HG03060 (cell line): ENCODE data around the gene PALLD.

ENCODE experiments used
- ATAC-seq: cut with Tn5 transposase; IDR thresholded peaks from one replicate; pipeline ENCODE4 v1.9.1; 2021; ENCODE audit warnings: low read depth, moderate number of reproducible peaks; ENCODE audit not compliant: unreplicated experiment

Gene PALLD

GRCh38 chr4:168659741-168660465, 163.1 kb downstream of the PALLD start:
- no peak for ATAC-seq

- no peak for ATAC-seq
These were observed 165.6 kb downstream of the PALLD start for GRCh38 chr4:168662297-168662984.

- no peak for ATAC-seq
These were observed 167.5 kb downstream of the PALLD start for GRCh38 chr4:168664242-168664891.

- ATAC-seq, result no peak
These were observed 169.7 kb downstream of the PALLD start for GRCh38 chr4:168666531-168666930.

GRCh38 chr4:168667376-168667775, 170.5 kb downstream of the PALLD start:
- no peak for ATAC-seq

- no peak for ATAC-seq
These were observed 171.1 kb downstream of the PALLD start for GRCh38 chr4:168667921-168668320.

GRCh38 chr4:168673476-168673875, 176.6 kb downstream of the PALLD start:
- ATAC-seq, result no peak

- no peak for ATAC-seq
These were observed 177.4 kb downstream of the PALLD start for GRCh38 chr4:168674077-168674747.

- no peak for ATAC-seq
These were observed 178.0 kb downstream of the PALLD start for GRCh38 chr4:168674866-168675265.

GRCh38 chr4:168677063-168677462, 180.2 kb downstream of the PALLD start:
- ATAC-seq, result no peak

GRCh38 chr4:168677879-168678278, 181.0 kb downstream of the PALLD start:
- ATAC-seq, result no peak

- no peak for ATAC-seq
These were observed 182.0 kb downstream of the PALLD start for GRCh38 chr4:168678751-168679366.

- no peak for ATAC-seq
These were observed 182.5 kb downstream of the PALLD start for GRCh38 chr4:168679397-168679796.

GRCh38 chr4:168679819-168680218, 183.0 kb downstream of the PALLD start:
- no peak for ATAC-seq

- no peak for ATAC-seq
These were observed 186.1 kb downstream of the PALLD start for GRCh38 chr4:168682898-168683500.

- no peak for ATAC-seq
These were observed 186.7 kb downstream of the PALLD start for GRCh38 chr4:168683595-168683994.

GRCh38 chr4:168685136-168685809, 188.4 kb downstream of the PALLD start:
- ATAC-seq, result peak; percentile 93

- no peak for ATAC-seq
These were observed 191.7 kb downstream of the PALLD start for GRCh38 chr4:168688584-168688983.

GRCh38 chr4:168689791-168690190, 192.9 kb downstream of the PALLD start:
- no peak for ATAC-seq

- no peak for ATAC-seq
These were observed 193.3 kb downstream of the PALLD start for GRCh38 chr4:168690199-168690598.
